HEK293 (cell line): ENCODE measurements around the gene HOXC11.

Experiments used
- CTCF ChIA-PET: fragments of 350-600 bp; formaldehyde crosslinking; extraction: SDS; loops from one replicate; lab custom pipeline; 2021; ENCODE audit warnings: antibody characterized with exemption; lab: Yijun Ruan, JAX
- POLR2A ChIA-PET: fragments of 300-600 bp; formaldehyde crosslinking; extraction: SDS; loops from one replicate; lab custom pipeline; 2020; ENCODE audit warnings: antibody characterized with exemption, inconsistent platforms; lab: Yijun Ruan, JAX
- H3K27ac ChIP-seq: fragments of 200-500 bp; sonication (Bioruptor generic); 2 replicates; pipeline ENCODE4 v1.5.1; 2014; ENCODE audit warnings: low read depth, low read length, control low read depth, inconsistent platforms; ENCODE audit errors: extremely low read depth
- H3K36me3 ChIP-seq, 2 experiments: fragments of 200-500 bp in 1 of 2; sonication (Bioruptor generic) in 1 of 2; 1 replicate in 1 of 2; 2 replicates in 1 of 2; pipeline ENCODE4 v1.5.1; 2014 to 2017; ENCODE audit warnings: inconsistent platforms in 2 of 2, low read length in 2 of 2; ENCODE audit not compliant: control insufficient read depth in 2 of 2, insufficient read depth in 1 of 2
- H3K4me1 ChIP-seq: fragments of 200-500 bp; sonication (Bioruptor generic); 2 replicates; pipeline ENCODE4 v1.5.1; 2014; ENCODE audit warnings: mild to moderate bottlenecking, low read length, inconsistent platforms; ENCODE audit not compliant: control insufficient read depth, insufficient read depth
- H3K4me3 ChIP-seq: 2 replicates; pipeline ENCODE4 v1.5.1; 2011; ENCODE audit warnings: low read depth, mild to moderate bottlenecking, control low read depth, low read length, moderate library complexity
- H3K9me3 ChIP-seq: fragments of 200-500 bp; sonication (Bioruptor generic); 2 replicates; pipeline ENCODE4 v1.5.1; 2014; ENCODE audit warnings: low read depth, low read length, inconsistent platforms; ENCODE audit not compliant: control insufficient read depth, insufficient read depth
- BCL11B ChIP-seq: fragments of 450-650 bp; formaldehyde crosslinking; IDR thresholded peaks from 2 replicates; pipeline ENCODE4 v1.5.1; 2016; ENCODE audit warnings: low read depth, missing biosample characterization, missing genetic modification characterization
- FEZF1 ChIP-seq: fragments of 450-650 bp; formaldehyde crosslinking; IDR thresholded peaks from 2 replicates; pipeline ENCODE4 v1.5.1; 2016; ENCODE audit warnings: missing biosample characterization, missing genetic modification characterization
- GFI1B ChIP-seq: fragments of 450-650 bp; formaldehyde crosslinking; IDR thresholded peaks from 2 replicates; pipeline ENCODE4 v1.5.1; 2016; ENCODE audit warnings: missing biosample characterization, missing genetic modification characterization
- GLI4 ChIP-seq: fragments of 450-650 bp; formaldehyde crosslinking; IDR thresholded peaks from 2 replicates; pipeline ENCODE4 v1.5.1; 2016; ENCODE audit warnings: missing biosample characterization, missing genetic modification characterization
- IKZF3 ChIP-seq: fragments of 450-650 bp; IDR thresholded peaks from 2 replicates; pipeline ENCODE4 v1.5.0; 2018; ENCODE audit warnings: missing biosample characterization, mild to moderate bottlenecking, missing genetic modification characterization, moderate library complexity
- KLF17 ChIP-seq: fragments of 450-650 bp; formaldehyde crosslinking; IDR thresholded peaks from 2 replicates; pipeline ENCODE4 v1.5.1; 2016; ENCODE audit warnings: missing biosample characterization, missing genetic modification characterization
- SP7 ChIP-seq: fragments of 450-650 bp; formaldehyde crosslinking; IDR thresholded peaks from 2 replicates; pipeline ENCODE4 v1.5.1; 2016; ENCODE audit warnings: missing biosample characterization, missing genetic modification characterization
- ZFHX2 ChIP-seq: fragments of 450-650 bp; formaldehyde crosslinking; conservative IDR thresholded peaks from 2 replicates; pipeline ENCODE4 v1.5.1; 2016; ENCODE audit warnings: missing biosample characterization, missing genetic modification characterization
- ZFP37 ChIP-seq: fragments of 450-650 bp; formaldehyde crosslinking; IDR thresholded peaks from 2 replicates; pipeline ENCODE4 v1.5.1; 2016; ENCODE audit warnings: missing biosample characterization, missing genetic modification characterization
- ZNF10 ChIP-seq: fragments of 450-650 bp; formaldehyde crosslinking; IDR thresholded peaks from 2 replicates; pipeline ENCODE4 v1.5.1; 2017; ENCODE audit warnings: missing biosample characterization, missing genetic modification characterization
- ZNF175 ChIP-seq: fragments of 450-650 bp; formaldehyde crosslinking; IDR thresholded peaks from 2 replicates; pipeline ENCODE4 v1.5.1; 2016; ENCODE audit warnings: missing biosample characterization, missing genetic modification characterization
- ZNF211 ChIP-seq: fragments of 450-650 bp; formaldehyde crosslinking; IDR thresholded peaks from 2 replicates; pipeline ENCODE4 v1.5.1; 2016; ENCODE audit warnings: low read depth, missing biosample characterization, missing genetic modification characterization
- ZNF324 ChIP-seq: fragments of 450-650 bp; formaldehyde crosslinking; IDR thresholded peaks from 2 replicates; pipeline ENCODE4 v1.5.1; 2016; ENCODE audit warnings: missing biosample characterization, missing genetic modification characterization
- ZNF366 ChIP-seq: fragments of 450-650 bp; formaldehyde crosslinking; conservative IDR thresholded peaks from 2 replicates; pipeline ENCODE4 v1.5.1; 2016; ENCODE audit warnings: missing biosample characterization, missing genetic modification characterization
- ZNF394 ChIP-seq: fragments of 450-650 bp; formaldehyde crosslinking; IDR thresholded peaks from 2 replicates; pipeline ENCODE4 v1.5.1; 2016; ENCODE audit warnings: missing biosample characterization, missing genetic modification characterization, mild to moderate bottlenecking, moderate library complexity, borderline replicate concordance
- ZNF549 ChIP-seq: fragments of 450-650 bp; IDR thresholded peaks from 2 replicates; pipeline ENCODE4 v1.5.1; 2018; ENCODE audit warnings: missing biosample characterization, missing genetic modification characterization, mild to moderate bottlenecking, inconsistent platforms, moderate library complexity
- ZNF580 ChIP-seq: fragments of 450-650 bp; formaldehyde crosslinking; IDR thresholded peaks from 2 replicates; pipeline ENCODE4 v1.5.1; 2016; ENCODE audit warnings: missing biosample characterization, missing genetic modification characterization
- ZNF585B ChIP-seq: fragments of 450-650 bp; formaldehyde crosslinking; IDR thresholded peaks from 2 replicates; pipeline ENCODE4 v1.5.1; 2016; ENCODE audit warnings: missing biosample characterization, missing genetic modification characterization
- ZNF610 ChIP-seq: fragments of 450-650 bp; formaldehyde crosslinking; IDR thresholded peaks from 2 replicates; pipeline ENCODE4 v1.5.1; 2016; ENCODE audit warnings: missing biosample characterization, missing genetic modification characterization, borderline replicate concordance
- ZNF626 ChIP-seq: fragments of 450-650 bp; sonication (Bioruptor Pico); formaldehyde crosslinking; IDR thresholded peaks from 2 replicates; pipeline ENCODE4 v1.5.1; 2018; ENCODE audit warnings: missing biosample characterization, missing genetic modification characterization, inconsistent platforms
- ZNF664 ChIP-seq: fragments of 450-650 bp; formaldehyde crosslinking; IDR thresholded peaks from 2 replicates; pipeline ENCODE4 v1.5.1; 2016; ENCODE audit warnings: missing biosample characterization, missing genetic modification characterization
- ZNF670 ChIP-seq: fragments of 450-650 bp; formaldehyde crosslinking; IDR thresholded peaks from 2 replicates; pipeline ENCODE4 v1.5.1; 2016; ENCODE audit warnings: missing biosample characterization, missing genetic modification characterization, low read depth
- ZNF792 ChIP-seq: fragments of 450-650 bp; formaldehyde crosslinking; IDR thresholded peaks from 2 replicates; pipeline ENCODE4 v1.5.1; 2016; ENCODE audit warnings: missing biosample characterization, missing genetic modification characterization
- TF ChIP-seq, protein P1 (sequence below): fragments of 450-650 bp; formaldehyde crosslinking; IDR thresholded peaks from 2 replicates; pipeline ENCODE4 v1.5.1; 2016; ENCODE audit warnings: missing biosample characterization, missing genetic modification characterization
- TF ChIP-seq, protein P2 (sequence below): fragments of 450-650 bp; formaldehyde crosslinking; IDR thresholded peaks from 2 replicates; pipeline ENCODE4 v1.5.1; 2016; ENCODE audit warnings: missing biosample characterization, missing genetic modification characterization
- TF ChIP-seq, protein P3 (sequence below): fragments of 450-650 bp; formaldehyde crosslinking; conservative IDR thresholded peaks from 2 replicates; pipeline ENCODE4 v1.5.1; 2016; ENCODE audit warnings: low read depth, missing biosample characterization, missing genetic modification characterization

Gene HOXC11

GRCh38 chr12:54001283-54002187 is 28.6 kb downstream of the HOXC11 start:
- peaks cover 40% of the 10 kb centered on the region for H3K4me1 ChIP-seq
- H3K36me3 ChIP-seq: peaks cover 8 to 15% of the 10 kb centered on the region in 2 experiments; a peak in 2 of 3 replicates
- H3K27ac ChIP-seq: peak overlapping the region; percentile 99
- ChIA-PET CTCF (interaction anchor here (0.5 to 6.7 kb wide), 14 partner anchors 11 to 1840 kb away, joined by 3 to 49 read pairs (median 4); partner anchors contain the start of gene HOXC13), POLR2A (interaction anchor here (0.6 to 3.7 kb wide), 6 partner anchors 7 to 63 kb away, joined by 4 to 34 read pairs (median 15); partner anchors contain the start of genes HOXC10, HOXC13, HOXC5 and HOXC8)
- H3K9me3 ChIP-seq: no peaks in the 10 kb centered on the region
- peak overlapping the region; percentile 94 for H3K4me3 ChIP-seq
- TF ChIP-seq ZNF549 (tag by site-specific recombination): no peak
- TF ChIP-seq ZNF324: no peak
- TF ChIP-seq ZNF211 (tag by site-specific recombination): no peak
- TF ChIP-seq, protein P1, sequence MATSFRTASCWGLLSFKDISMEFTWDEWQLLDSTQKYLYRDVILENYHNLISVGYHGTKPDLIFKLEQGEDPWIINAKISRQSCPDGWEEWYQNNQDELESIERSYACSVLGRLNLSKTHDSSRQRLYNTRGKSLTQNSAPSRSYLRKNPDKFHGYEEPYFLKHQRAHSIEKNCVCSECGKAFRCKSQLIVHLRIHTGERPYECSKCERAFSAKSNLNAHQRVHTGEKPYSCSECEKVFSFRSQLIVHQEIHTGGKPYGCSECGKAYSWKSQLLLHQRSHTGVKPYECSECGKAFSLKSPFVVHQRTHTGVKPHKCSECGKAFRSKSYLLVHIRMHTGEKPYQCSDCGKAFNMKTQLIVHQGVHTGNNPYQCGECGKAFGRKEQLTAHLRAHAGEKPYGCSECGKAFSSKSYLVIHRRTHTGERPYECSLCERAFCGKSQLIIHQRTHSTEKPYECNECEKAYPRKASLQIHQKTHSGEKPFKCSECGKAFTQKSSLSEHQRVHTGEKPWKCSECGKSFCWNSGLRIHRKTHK (tag by site-specific recombination): no peak
- TF ChIP-seq, protein P2, sequence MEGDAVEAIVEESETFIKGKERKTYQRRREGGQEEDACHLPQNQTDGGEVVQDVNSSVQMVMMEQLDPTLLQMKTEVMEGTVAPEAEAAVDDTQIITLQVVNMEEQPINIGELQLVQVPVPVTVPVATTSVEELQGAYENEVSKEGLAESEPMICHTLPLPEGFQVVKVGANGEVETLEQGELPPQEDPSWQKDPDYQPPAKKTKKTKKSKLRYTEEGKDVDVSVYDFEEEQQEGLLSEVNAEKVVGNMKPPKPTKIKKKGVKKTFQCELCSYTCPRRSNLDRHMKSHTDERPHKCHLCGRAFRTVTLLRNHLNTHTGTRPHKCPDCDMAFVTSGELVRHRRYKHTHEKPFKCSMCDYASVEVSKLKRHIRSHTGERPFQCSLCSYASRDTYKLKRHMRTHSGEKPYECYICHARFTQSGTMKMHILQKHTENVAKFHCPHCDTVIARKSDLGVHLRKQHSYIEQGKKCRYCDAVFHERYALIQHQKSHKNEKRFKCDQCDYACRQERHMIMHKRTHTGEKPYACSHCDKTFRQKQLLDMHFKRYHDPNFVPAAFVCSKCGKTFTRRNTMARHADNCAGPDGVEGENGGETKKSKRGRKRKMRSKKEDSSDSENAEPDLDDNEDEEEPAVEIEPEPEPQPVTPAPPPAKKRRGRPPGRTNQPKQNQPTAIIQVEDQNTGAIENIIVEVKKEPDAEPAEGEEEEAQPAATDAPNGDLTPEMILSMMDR: no peak
- peak; percentile 50; the same call in 1 of the 2 replicates for TF ChIP-seq FEZF1 (tag by site-specific recombination)
- TF ChIP-seq GLI4: no peak
- TF ChIP-seq BCL11B: peak; percentile 38; the same call in 1 of the 2 replicates
- TF ChIP-seq ZNF394: peak; percentile 99
- TF ChIP-seq SP7 (tag by site-specific recombination): no peak; the same call in none of the 2 replicates
- peak; percentile 46 for TF ChIP-seq ZFHX2
- no peak for TF ChIP-seq ZNF610 (tag by site-specific recombination)
- TF ChIP-seq ZNF585B (tag by site-specific recombination): no peak
- no peak for TF ChIP-seq ZNF626
- TF ChIP-seq IKZF3 (tag by site-specific recombination): peak; percentile 76
- peak; percentile 15; the same call in 1 of the 2 replicates for TF ChIP-seq ZNF580 (tag by site-specific recombination)
- TF ChIP-seq ZNF792 (tag by site-specific recombination): no peak
- no peak for TF ChIP-seq ZNF670 (tag by site-specific recombination)
- TF ChIP-seq GFI1B (tag by site-specific recombination): 0 out of 2 replicates have a peak, but pooled peaks have one; percentile 32
- TF ChIP-seq ZFP37 (tag by site-specific recombination): no peak
- peak; percentile 81 for TF ChIP-seq ZNF366 (tag by site-specific recombination)
- no peak for TF ChIP-seq ZNF664 (tag by site-specific recombination)
- no peak for TF ChIP-seq ZNF10 (tag by site-specific recombination)
- TF ChIP-seq KLF17 (tag by site-specific recombination): 0 out of 2 replicates have a peak, but pooled peaks have one; percentile 30
- no peak for TF ChIP-seq ZNF175 (tag by site-specific recombination)
- TF ChIP-seq, protein P3, sequence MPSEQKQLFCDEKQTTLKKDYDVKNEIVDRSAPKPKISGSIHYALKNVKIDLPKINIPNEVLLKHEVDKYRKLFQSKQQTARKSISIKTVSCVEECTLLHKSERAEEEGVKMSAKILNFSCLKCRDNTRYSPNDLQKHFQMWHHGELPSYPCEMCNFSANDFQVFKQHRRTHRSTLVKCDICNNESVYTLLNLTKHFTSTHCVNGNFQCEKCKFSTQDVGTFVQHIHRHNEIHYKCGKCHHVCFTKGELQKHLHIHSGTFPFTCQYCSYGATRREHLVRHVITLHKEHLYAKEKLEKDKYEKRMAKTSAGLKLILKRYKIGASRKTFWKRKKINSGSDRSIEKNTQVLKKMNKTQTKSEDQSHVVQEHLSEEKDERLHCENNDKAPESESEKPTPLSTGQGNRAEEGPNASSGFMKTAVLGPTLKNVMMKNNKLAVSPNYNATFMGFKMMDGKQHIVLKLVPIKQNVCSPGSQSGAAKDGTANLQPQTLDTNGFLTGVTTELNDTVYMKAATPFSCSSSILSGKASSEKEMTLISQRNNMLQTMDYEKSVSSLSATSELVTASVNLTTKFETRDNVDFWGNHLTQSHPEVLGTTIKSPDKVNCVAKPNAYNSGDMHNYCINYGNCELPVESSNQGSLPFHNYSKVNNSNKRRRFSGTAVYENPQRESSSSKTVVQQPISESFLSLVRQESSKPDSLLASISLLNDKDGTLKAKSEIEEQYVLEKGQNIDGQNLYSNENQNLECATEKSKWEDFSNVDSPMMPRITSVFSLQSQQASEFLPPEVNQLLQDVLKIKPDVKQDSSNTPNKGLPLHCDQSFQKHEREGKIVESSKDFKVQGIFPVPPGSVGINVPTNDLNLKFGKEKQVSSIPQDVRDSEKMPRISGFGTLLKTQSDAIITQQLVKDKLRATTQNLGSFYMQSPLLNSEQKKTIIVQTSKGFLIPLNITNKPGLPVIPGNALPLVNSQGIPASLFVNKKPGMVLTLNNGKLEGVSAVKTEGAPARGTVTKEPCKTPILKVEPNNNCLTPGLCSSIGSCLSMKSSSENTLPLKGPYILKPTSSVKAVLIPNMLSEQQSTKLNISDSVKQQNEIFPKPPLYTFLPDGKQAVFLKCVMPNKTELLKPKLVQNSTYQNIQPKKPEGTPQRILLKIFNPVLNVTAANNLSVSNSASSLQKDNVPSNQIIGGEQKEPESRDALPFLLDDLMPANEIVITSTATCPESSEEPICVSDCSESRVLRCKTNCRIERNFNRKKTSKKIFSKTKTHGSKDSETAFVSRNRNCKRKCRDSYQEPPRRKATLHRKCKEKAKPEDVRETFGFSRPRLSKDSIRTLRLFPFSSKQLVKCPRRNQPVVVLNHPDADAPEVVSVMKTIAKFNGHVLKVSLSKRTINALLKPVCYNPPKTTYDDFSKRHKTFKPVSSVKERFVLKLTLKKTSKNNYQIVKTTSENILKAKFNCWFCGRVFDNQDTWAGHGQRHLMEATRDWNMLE (tag by site-specific recombination): no peak
